Activated CD4-positive, CD25-positive, alpha-beta regulatory T cell treated with anti-CD3 and anti-CD28 coated beads, Interleukin-2, amount 50 U/mL, for 16 hours (primary cell): ENCODE results near the gene TECPR1.
"Not testable (repeated sequence)": the region's sequence is repeated elsewhere in the genome, so short reads cannot be mapped to it uniquely, and the experiment has no call there.

Experiments
- DNase-seq: peaks from one replicate; pipeline ENCODE4 v3.0.0-alpha.2; 2020; ENCODE audit warnings: low read depth, low spot score

Gene TECPR1

GRCh38 chr7:98225913-98226614 is 26.0 kb downstream of the TECPR1 start:
- no peak for DNase-seq

GRCh38 chr7:98224701-98225181 is 27.3 kb downstream of the TECPR1 start:
- no peak for DNase-seq

- no peak for DNase-seq
Observed at GRCh38 chr7:98223898-98224700, 27.9 kb downstream of the TECPR1 start.

GRCh38 chr7:98223351-98223897 is 28.6 kb downstream of the TECPR1 start:
- DNase-seq, result no peak

- no peak for DNase-seq
Observed at GRCh38 chr7:98222533-98223195, 29.4 kb downstream of the TECPR1 start.

GRCh38 chr7:98221611-98222532 is 30.2 kb downstream of the TECPR1 start:
- no peak for DNase-seq

GRCh38 chr7:98219382-98219781 is 32.6 kb downstream of the TECPR1 start:
- DNase-seq, result not testable (repeated sequence)

GRCh38 chr7:98217623-98218582 is 34.1 kb downstream of the TECPR1 start:
- no peak for DNase-seq

- DNase-seq, result no peak
Observed at GRCh38 chr7:98216941-98217622, 35.0 kb downstream of the TECPR1 start.

GRCh38 chr7:98215561-98216495 is 36.2 kb downstream of the TECPR1 start:
- DNase-seq, result no peak

- DNase-seq, result no peak
Observed at GRCh38 chr7:98214811-98215321, 37.2 kb downstream of the TECPR1 start.

- no peak for DNase-seq
Observed at GRCh38 chr7:98213888-98214810, 37.9 kb downstream of the TECPR1 start.

- no peak for DNase-seq
Observed at GRCh38 chr7:98213296-98213887, 38.6 kb downstream of the TECPR1 start.

GRCh38 chr7:98212532-98213041 is 39.4 kb downstream of the TECPR1 start:
- DNase-seq, result no peak

- no peak for DNase-seq
Observed at GRCh38 chr7:98211676-98212531, 40.1 kb downstream of the TECPR1 start.
